PFSK-1 (cell line): Measurements from ENCODE around the gene E2F4.

ENCODE experiments used
- FOXP2 ChIP-seq: optimal IDR thresholded peaks from 2 replicates; pipeline ENCODE3; 2011; ENCODE audit warnings: borderline replicate concordance, control low read depth, inconsistent platforms; ENCODE audit not compliant: insufficient read depth; ENCODE audit errors: extremely low read length, extremely low read depth
- POLR2AphosphoS5 ChIP-seq: IDR thresholded peaks from 2 replicates; pipeline ENCODE4 v1.6.1; 2012; ENCODE audit warnings: low read depth, mild to moderate bottlenecking, control low read depth, low read length, moderate library complexity
- REST ChIP-seq, 2 experiments: IDR thresholded peaks; 2 replicates each; pipeline versions ENCODE4 v1.6.1 to v1.8.0; 2011 to 2012; ENCODE audit warnings: low read depth in 2 of 2, low read length in 2 of 2, control low read depth in 1 of 2, inconsistent platforms in 1 of 2, mild to moderate bottlenecking in 1 of 2, moderate library complexity in 1 of 2; ENCODE audit not compliant: insufficient read depth in 1 of 2
- SIN3A ChIP-seq: IDR thresholded peaks from 2 replicates; pipeline ENCODE4 v1.6.1; 2012; ENCODE audit warnings: mild to moderate bottlenecking, low read length, moderate library complexity, borderline replicate concordance; ENCODE audit not compliant: insufficient read depth
- TAF1 ChIP-seq: IDR thresholded peaks from 2 replicates; pipeline ENCODE4 v1.6.1; 2012; ENCODE audit warnings: low read length, control low read depth, borderline replicate concordance; ENCODE audit not compliant: insufficient read depth

- TF ChIP-seq TAF1 (no peak), REST (IDR thresholded peaks at IDR 0.05; ENCODE audit: insufficient read depth in 1 of 2, low read depth in 2 of 2, low read length in 2 of 2) (no peak), POLR2AphosphoS5 (no peak), SIN3A (no peak), FOXP2 (no peak)
These were observed 8.5 kb downstream of the E2F4 start for GRCh38 chr16:67200491-67200890.
